HG03139 (cell line): ENCODE data around the gene CYP46A1.

Experiments used
- ATAC-seq: cut with Tn5 transposase; IDR thresholded peaks from one replicate; pipeline ENCODE4 v1.9.1; 2021; ENCODE audit not compliant: unreplicated experiment

Gene CYP46A1

GRCh38 chr14:99727096-99727870, 43.2 kb downstream of the CYP46A1 start:
- ATAC-seq = no peak

GRCh38 chr14:99728231-99728920, 44.3 kb downstream of the CYP46A1 start:
- ATAC-seq = no peak

GRCh38 chr14:99728981-99729451, 44.9 kb downstream of the CYP46A1 start:
- ATAC-seq = no peak

GRCh38 chr14:99729991-99730875, 46.1 kb downstream of the CYP46A1 start:
- peak; percentile 67 for ATAC-seq

- no peak for ATAC-seq
Observed at GRCh38 chr14:99730876-99731546, 46.9 kb downstream of the CYP46A1 start.

GRCh38 chr14:99731547-99732435, 47.7 kb downstream of the CYP46A1 start:
- ATAC-seq = no peak

- no peak for ATAC-seq
Observed at GRCh38 chr14:99732436-99733210, 48.5 kb downstream of the CYP46A1 start.

- ATAC-seq = no peak
Observed at GRCh38 chr14:99733211-99733539, 49.1 kb downstream of the CYP46A1 start.

- ATAC-seq = no peak
Observed at GRCh38 chr14:99733540-99734405, 49.7 kb downstream of the CYP46A1 start.

GRCh38 chr14:99734406-99735051, 50.4 kb downstream of the CYP46A1 start:
- ATAC-seq = no peak

- no peak for ATAC-seq
Observed at GRCh38 chr14:99735189-99736135, 51.4 kb downstream of the CYP46A1 start.

GRCh38 chr14:99736603-99737371, 52.7 kb downstream of the CYP46A1 start:
- no peak for ATAC-seq

GRCh38 chr14:99737451-99737951, 53.4 kb downstream of the CYP46A1 start:
- no peak for ATAC-seq

- no peak for ATAC-seq
Observed at GRCh38 chr14:99737956-99738667, 54.0 kb downstream of the CYP46A1 start.

GRCh38 chr14:99740411-99740810, 56.3 kb downstream of the CYP46A1 start:
- ATAC-seq = no peak
